WERI-Rb-1 (cell line): Measurements from ENCODE around the gene FCF1.
A peak's percentile ranks its signal among the peaks of the same experiment; 100 is the strongest.

Source experiments
- DNase-seq: peaks from one replicate; pipeline ENCODE4 v3.0.0-alpha.2; 2020
- H3K27ac ChIP-seq: fragments of 250-450 bp; sonication (Bioruptor Pico); 2 replicates; pipeline ENCODE4 v1.5.1; 2020; ENCODE audit warnings: mild to moderate bottlenecking, moderate library complexity
- H3K27me3 ChIP-seq: fragments of 250-450 bp; sonication (Bioruptor Pico); 2 replicates; pipeline ENCODE4 v1.5.1; 2021; ENCODE audit warnings: mild to moderate bottlenecking, low read depth, moderate library complexity; ENCODE audit not compliant: insufficient read depth, severe bottlenecking
- H3K36me3 ChIP-seq: fragments of 250-450 bp; sonication (Bioruptor Pico); 2 replicates; pipeline ENCODE4 v1.5.1; 2020; ENCODE audit warnings: mild to moderate bottlenecking, moderate library complexity
- H3K4me3 ChIP-seq: 2 replicates; pipeline ENCODE4 v1.5.1; 2011; ENCODE audit warnings: low read depth, mild to moderate bottlenecking, control low read depth, low read length
- H3K9me3 ChIP-seq: fragments of 250-450 bp; sonication (Bioruptor Pico); 2 replicates; pipeline ENCODE4 v1.5.1; 2021; ENCODE audit warnings: mild to moderate bottlenecking, moderate library complexity; ENCODE audit not compliant: severe bottlenecking
- CTCF ChIP-seq: IDR thresholded peaks from 2 replicates; pipeline ENCODE4 v1.5.1; 2011; ENCODE audit warnings: low read depth, mild to moderate bottlenecking, control low read depth, inconsistent platforms, low read length

The FCF1 gene

DNA sequence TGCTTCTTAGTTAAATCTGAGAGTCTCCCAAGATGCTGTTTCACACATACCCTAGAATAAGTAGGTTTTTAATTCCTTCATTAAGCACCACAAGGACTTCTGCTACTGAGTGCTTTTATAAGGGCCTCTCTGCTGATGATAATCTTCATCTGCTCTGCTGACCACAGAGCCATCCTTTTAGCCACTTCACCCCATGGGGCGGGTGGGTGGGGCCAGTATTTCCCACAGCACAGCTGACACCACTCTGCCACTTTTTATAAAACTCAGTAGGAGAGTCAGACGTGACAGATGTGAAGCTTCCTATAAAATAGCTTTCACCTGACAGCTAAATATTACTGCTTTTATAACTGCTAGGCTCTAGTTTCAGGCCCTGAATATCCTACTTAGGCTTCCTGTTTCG is 20.3 kb downstream of the FCF1 start:
- Histone ChIP-seq H3K27ac (no peak overlapping the region), H3K9me3 (no peaks in the 10 kb centered on the region), H3K36me3 (peaks cover 18% of the 10 kb centered on the region), H3K4me3 (no peak overlapping the region), H3K27me3 (no peaks in the 10 kb centered on the region)
- no peak for TF ChIP-seq CTCF
- peak; percentile 12 for DNase-seq

GRCh38 chr14:74735125-74735524 is 22.2 kb downstream of the FCF1 start:
- Histone ChIP-seq H3K27ac (no peak overlapping the region), H3K4me3 (no peak overlapping the region), H3K9me3 (no peaks in the 10 kb centered on the region), H3K36me3 (peaks cover 22% of the 10 kb centered on the region), H3K27me3 (no peaks in the 10 kb centered on the region)
- no peak for DNase-seq
- no peak for TF ChIP-seq CTCF

DNA sequence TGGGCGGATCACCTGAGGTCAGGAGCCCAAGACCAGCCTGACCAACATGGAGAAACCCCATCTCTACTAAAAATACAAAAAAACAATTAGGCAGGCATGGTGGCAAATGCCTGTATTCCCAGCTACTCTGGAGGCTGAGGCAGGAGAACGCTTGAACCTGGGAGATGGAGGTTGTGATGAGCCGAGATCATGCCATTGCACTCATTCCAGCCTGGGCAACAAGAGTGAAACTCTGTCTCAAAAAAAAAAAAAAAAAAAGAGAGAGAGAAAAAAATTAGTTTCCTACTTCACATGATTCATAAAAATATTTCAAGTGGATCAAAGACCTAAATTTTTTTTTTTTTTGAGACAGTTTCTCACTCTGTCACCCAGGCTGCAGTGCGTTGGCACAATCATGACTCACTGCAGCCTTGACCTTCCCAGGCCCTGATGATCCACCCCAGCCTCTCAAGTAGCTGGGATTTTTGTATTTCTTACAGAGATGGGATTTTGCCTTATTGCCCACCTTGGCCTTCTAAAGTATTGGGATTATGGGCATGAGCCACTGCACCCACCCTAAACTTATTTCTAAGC is 24.9 kb downstream of the FCF1 start:
- Histone ChIP-seq H3K27ac (no peak overlapping the region), H3K36me3 (peaks cover 22% of the 10 kb centered on the region), H3K4me3 (no peak overlapping the region), H3K27me3 (no peaks in the 10 kb centered on the region), H3K9me3 (no peaks in the 10 kb centered on the region)
- no peak for TF ChIP-seq CTCF
- no peak for DNase-seq

DNA sequence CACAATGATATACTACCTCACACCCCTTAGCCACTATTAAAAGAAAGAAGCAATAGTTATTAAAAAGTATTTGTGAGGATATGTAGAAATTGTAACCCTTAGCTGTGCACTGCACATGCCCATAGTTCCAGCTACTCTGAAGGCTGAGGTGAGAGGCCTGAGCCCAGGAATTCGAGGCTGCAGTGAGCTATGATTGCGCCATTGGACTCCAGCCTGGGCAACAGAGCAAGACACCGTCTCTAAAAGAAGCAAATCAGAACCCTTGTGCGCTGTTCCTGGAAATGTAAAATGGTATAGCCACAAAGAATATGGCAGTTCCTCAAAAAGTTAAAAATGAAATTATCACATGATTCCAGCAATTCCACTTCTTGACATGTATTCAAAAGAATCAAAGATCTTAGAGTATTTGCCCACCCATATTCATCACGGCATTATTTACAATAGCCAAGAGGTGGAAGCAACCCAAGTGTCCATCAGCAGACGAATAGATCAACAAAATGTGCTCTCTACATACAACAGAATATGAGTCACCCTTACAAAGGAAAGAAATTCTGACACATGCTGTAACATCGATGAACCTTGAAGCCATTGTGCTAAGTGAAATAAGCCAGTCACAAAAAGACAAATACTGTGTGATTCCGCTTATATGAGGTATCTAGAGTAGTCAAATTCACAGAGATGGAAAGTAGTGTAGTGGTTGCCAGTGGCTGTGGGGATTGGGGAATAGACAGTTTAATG is 26.5 kb downstream of the FCF1 start:
- no peak for DNase-seq
- no peak overlapping the region for H3K4me3 ChIP-seq
- no peaks in the 10 kb centered on the region for H3K27me3 ChIP-seq
- no peak overlapping the region for H3K27ac ChIP-seq
- peaks cover 20% of the 10 kb centered on the region for H3K36me3 ChIP-seq
- H3K9me3 ChIP-seq: no peaks in the 10 kb centered on the region
- TF ChIP-seq CTCF: no peak

DNA sequence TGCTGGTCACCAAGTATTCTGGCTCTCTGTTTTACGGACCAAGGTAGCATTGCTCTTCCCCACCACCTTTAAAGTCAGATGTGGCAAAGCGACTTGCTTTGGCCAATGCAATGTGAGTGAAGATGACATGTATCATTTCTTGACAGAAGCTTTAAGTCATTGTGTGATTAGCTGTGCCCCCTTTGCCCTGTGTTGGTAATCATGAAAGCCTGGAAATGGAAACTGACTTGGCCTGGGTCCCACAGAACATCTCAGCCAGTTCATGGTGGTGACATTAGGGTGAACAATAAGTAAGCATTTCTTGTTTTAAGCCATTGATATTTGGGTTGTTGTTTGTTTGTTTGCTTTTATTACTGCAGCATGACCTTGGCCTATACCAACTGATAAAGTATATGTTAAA is 34.3 kb downstream of the FCF1 start:
- Histone ChIP-seq H3K9me3 (no peaks in the 10 kb centered on the region), H3K36me3 (no peaks in the 10 kb centered on the region), H3K27me3 (no peaks in the 10 kb centered on the region), H3K27ac (no peak overlapping the region), H3K4me3 (no peak overlapping the region)
- no peak for TF ChIP-seq CTCF
- no peak for DNase-seq

DNA sequence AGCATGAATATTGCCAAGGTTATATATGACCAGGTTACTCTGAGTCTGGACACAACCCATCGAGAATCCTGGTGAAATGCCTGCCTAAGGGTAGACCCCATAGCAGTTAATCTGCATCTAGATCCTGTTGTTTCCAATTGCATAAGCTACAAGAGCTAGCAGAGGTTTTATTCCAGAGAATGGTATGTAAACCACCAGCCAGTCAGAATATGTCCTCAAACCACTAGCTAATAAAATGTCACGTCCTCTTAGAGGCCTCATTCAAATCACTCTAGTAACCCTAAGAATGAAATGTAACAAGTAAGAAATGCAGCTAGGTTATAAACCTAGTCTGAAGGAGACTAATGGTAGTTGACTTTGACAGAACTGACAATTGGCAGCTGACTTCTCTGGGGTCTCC is 41.2 kb downstream of the FCF1 start:
- Histone ChIP-seq H3K4me3 (no peak overlapping the region), H3K27ac (no peak overlapping the region), H3K36me3 (no peaks in the 10 kb centered on the region), H3K27me3 (no peaks in the 10 kb centered on the region), H3K9me3 (peaks cover 3% of the 10 kb centered on the region)
- DNase-seq: no peak
- TF ChIP-seq CTCF: no peak
